HepG2 (cell line): Measurements from ENCODE around the gene CASTOR1. TPM values are rescaled to one million over a fixed set of nuclear protein-coding genes. Genes with fewer than 3 reads are reported as not detected.

Experiments used
- ATAC-seq: fragments of 200-7000 bp; cut with Tn5 transposase; 3 replicates; pipeline ENCODE4 v1.9.1; 2020; ENCODE audit warnings: mild to moderate bottlenecking, moderate library complexity
- Bru-seq: library from RNA; stranded (reverse); fragments of 400-500 nt; gene quantifications from one replicate; lab custom pipeline; 2021; lab: Mats Ljungman, UMichigan
- BruChase-seq, 2 experiments: library from RNA; stranded (reverse); fragments of 400-500 nt; gene quantifications; one replicate each; lab custom pipeline; 2021; lab: Mats Ljungman, UMichigan
- BruUV-seq: library from RNA; stranded (reverse); fragments of 400-500 nt; replicated peaks from 2 replicates; lab custom pipeline; 2021; lab: Mats Ljungman, UMichigan
- CTCF ChIA-PET: fragments of 300-600 bp; formaldehyde crosslinking; extraction: SDS; loops from one replicate; lab custom pipeline; 2021; ENCODE audit warnings: low total read pairs, inconsistent platforms, low intra/inter-chr PET ratio; lab: Yijun Ruan, JAX
- POLR2A ChIA-PET: fragments of 350-600 bp; sonication (Branson Sonifier 250); formaldehyde crosslinking; loops from one replicate; lab custom pipeline; 2020; ENCODE audit warnings: antibody characterized with exemption, inconsistent platforms; lab: Yijun Ruan, JAX
- DNase-seq: peaks from one replicate; pipeline ENCODE4 v3.0.0-alpha.2; 2015; ENCODE audit warnings: low spot score
- FAIRE-seq: peaks from 3 replicates; lab custom pipeline; 2011; peaks lifted over from hg19 to GRCh38; lab: Jason Lieb, UNC
- H2AFZ ChIP-seq: one replicate; pipeline ENCODE4 v1.6.1; 2011; ENCODE audit warnings: low read length, inconsistent platforms
- H3K27ac ChIP-seq: fragments of 300-600 bp; 3 replicates; pipeline ENCODE4 v1.8.0; 2011; ENCODE audit warnings: mixed run types, mild to moderate bottlenecking, mixed read lengths, low read length, inconsistent platforms; ENCODE audit not compliant: insufficient read depth; ENCODE audit errors: extremely low read length
- H3K27me3 ChIP-seq, 2 experiments: fragments of 200-600 bp in 1 of 2; 2 replicates in 1 of 2; 3 replicates in 1 of 2; pipeline versions ENCODE4 v1.6.0 to v1.8.0; 2011; ENCODE audit warnings: low read length in 2 of 2, mild to moderate bottlenecking in 2 of 2, moderate library complexity in 2 of 2, inconsistent platforms in 1 of 2; ENCODE audit not compliant: insufficient read depth in 2 of 2, control insufficient read depth in 1 of 2
- H3K36me3 ChIP-seq, 2 experiments: fragments of 200-600 bp in 1 of 2; replicated peaks in 1 of 2; 2 replicates in 1 of 2; 3 replicates in 1 of 2; pipeline versions ENCODE4 v1.5.1 to v1.8.0; 2011; ENCODE audit warnings: low read length in 2 of 2, inconsistent platforms in 1 of 2; ENCODE audit not compliant: insufficient read depth in 2 of 2, control insufficient read depth in 1 of 2
- H3K4me1 ChIP-seq: 2 replicates; pipeline ENCODE4 v1.5.1; 2012; ENCODE audit warnings: low read length, inconsistent platforms; ENCODE audit not compliant: insufficient read depth
- H3K4me2 ChIP-seq: 2 replicates; pipeline ENCODE4 v1.6.0; 2011; ENCODE audit warnings: low read depth, low read length, inconsistent platforms
- H3K4me3 ChIP-seq, 3 experiments: fragments of 200-600 bp in 1 of 3; sonication (generic), shearing (Covaris generic) in 1 of 3; replicated peaks in 1 of 3; 2 replicates each; pipeline ENCODE4 v1.5.1; 2011 to 2016; ENCODE audit warnings: low read length in 3 of 3, inconsistent platforms in 2 of 3, low read depth in 2 of 3, mild to moderate bottlenecking in 2 of 3, control low read depth in 1 of 3, mixed read lengths in 1 of 3; ENCODE audit not compliant: insufficient read depth in 1 of 3
- H3K79me2 ChIP-seq: one replicate; pipeline ENCODE4 v1.6.1; 2011; ENCODE audit warnings: low read length, inconsistent platforms; ENCODE audit not compliant: insufficient read depth
- H3K9ac ChIP-seq: 2 replicates; pipeline ENCODE4 v1.6.0; 2011; ENCODE audit warnings: mild to moderate bottlenecking, low read depth, low read length, inconsistent platforms; ENCODE audit not compliant: insufficient read depth
- H3K9me3 ChIP-seq: 2 replicates; pipeline ENCODE4 v1.5.1; 2012; ENCODE audit warnings: mild to moderate bottlenecking, low read length
- H4K20me1 ChIP-seq: 2 replicates; pipeline ENCODE4 v1.6.0; 2011; ENCODE audit warnings: inconsistent platforms, mild to moderate bottlenecking, low read length, moderate library complexity; ENCODE audit not compliant: insufficient read depth
- SYNCRIP ChIP-seq: fragments of 200-400 bp; formaldehyde crosslinking; IDR thresholded peaks from 2 replicates; pipeline ENCODE4 v1.6.1; 2018; ENCODE audit warnings: mild to moderate bottlenecking, low read depth, low read length; ENCODE audit not compliant: insufficient read depth
- TMF1 ChIP-seq: sonication (generic); formaldehyde crosslinking; IDR thresholded peaks from 2 replicates; pipeline ENCODE4 v1.8.1; 2022; ENCODE audit warnings: low read depth, missing genetic modification reagents
- ZNF547 ChIP-seq: sonication (generic); formaldehyde crosslinking; IDR thresholded peaks from 2 replicates; pipeline ENCODE4 v1.5.1; 2020; ENCODE audit warnings: mild to moderate bottlenecking, missing genetic modification reagents
- WGBS: methylation state at CpG from one replicate; pipeline ENCODE4 v1.1.6; 2017; ENCODE audit warnings: low lambda C conversion rate; 5-methylcytosine and 5-hydroxymethylcytosine counted together
- in situ Hi-C: cut with HindIII; loops from 2 replicates; pipeline ENCODE4 v1.10.0; 2017; ENCODE audit warnings: low pct_unique_long_range_greater_than_20kb; ENCODE audit not compliant: extremely low pct_ligation_motif_present
- intact Hi-C: fragments of 100-400 bp; cut with micrococcal nuclease; formaldehyde crosslinking; loops from one replicate; pipeline ENCODE4 v1.10.0; 2022; ENCODE audit not compliant: unreplicated experiment
- long read RNA-seq, 2 experiments: library from RNA in 1 of 2; library from polyadenylated mRNA in 1 of 2; stranded (forward) in 1 of 2; unstranded in 1 of 2; transcript quantifications; one replicate each; pipeline ENCODE4 v2.0.0, GENCODE V29; 2019 to 2022
- polyA minus RNA-seq, 3 experiments: library from RNA; depleted of rRNA, polyadenylated mRNA; stranded (reverse); fragments of >200 nt; gene quantifications; 2 replicates each; pipeline ENCODE4 v1.2.3, GENCODE V29; 2011; ENCODE audit warnings: low replicate concordance in 1 of 3
- polyA plus RNA-seq, 8 experiments: library from polyadenylated mRNA; depleted of rRNA in 3 of 8; stranded (reverse) in 7 of 8; unstranded in 1 of 8; fragments of >200 nt; fragmentation: Illumina TruSeq in 4 of 8; extraction: Trizol in 4 of 8; gene quantifications; 2 replicates each; pipeline versions ENCODE4 v1.2.1 to v1.2.3, GENCODE V29; 2011 to 2016; ENCODE audit warnings: low read depth in 4 of 8, missing spikeins in 1 of 8, mixed read lengths in 1 of 8; ENCODE audit not compliant: insufficient read depth in 1 of 8
- total RNA-seq, 5 experiments: library from RNA; depleted of rRNA; stranded (reverse); fragments of >200 nt; fragmentation: Illumina TruSeq; extraction: Trizol; gene quantifications; 2 replicates each; pipeline ENCODE4 v1.2.3, GENCODE V29; 2016; ENCODE audit warnings: low read depth in 1 of 5
- TF ChIP-seq, protein P1 (sequence below): sonication (generic); formaldehyde crosslinking; IDR thresholded peaks from 2 replicates; pipeline ENCODE4 v1.4.0; 2020; ENCODE audit warnings: low read depth, mild to moderate bottlenecking, missing genetic modification reagents
- TF ChIP-seq, protein P2 (sequence below): sonication (generic); formaldehyde crosslinking; IDR thresholded peaks from 2 replicates; pipeline ENCODE4 v1.4.0; 2020; ENCODE audit warnings: missing genetic modification reagents

The CASTOR1 gene
- 1.1 and 2.6 TPM in 2 replicates for total RNA-seq (2016; rRNA removed; fragmentation: Illumina TruSeq; extraction: Trizol)
- 0.81 and 0.88 TPM in 2 replicates for total RNA-seq (2016; cell fraction: cytosol; rRNA removed; fragmentation: Illumina TruSeq; extraction: Trizol; ENCODE audit: low read depth)
- total RNA-seq (2016; cell fraction: insoluble cytoplasmic fraction; rRNA removed; fragmentation: Illumina TruSeq; extraction: Trizol), result 0.70 and 1.2 TPM in 2 replicates
- 2.4 and 2.9 TPM in 2 replicates for total RNA-seq (2016; cell fraction: membrane; rRNA removed; fragmentation: Illumina TruSeq; extraction: Trizol)
- 1.6 and 2.3 TPM in 2 replicates for total RNA-seq (2016; cell fraction: nucleus; rRNA removed; fragmentation: Illumina TruSeq; extraction: Trizol)
- polyA plus RNA-seq (2011; rRNA removed), result 4.4 and 6.2 TPM in 2 replicates
- 2.6 and 3.9 TPM in 2 replicates for polyA plus RNA-seq (2011; cell fraction: cytosol; rRNA removed)
- polyA plus RNA-seq (2011; cell fraction: nucleus; rRNA removed), result 14.3 and 18.8 TPM in 2 replicates
- 2.3 and 2.7 TPM in 2 replicates for polyA plus RNA-seq (2012)
- 0.41 and 0.72 TPM in 2 replicates for polyA plus RNA-seq (2016; cell fraction: cytosol; fragmentation: Illumina TruSeq; extraction: Trizol; ENCODE audit: low read depth)
- 0.73 and 1.3 TPM in 2 replicates for polyA plus RNA-seq (2016; cell fraction: insoluble cytoplasmic fraction; fragmentation: Illumina TruSeq; extraction: Trizol; ENCODE audit: low read depth)
- 0.99 and 1.3 TPM in 2 replicates for polyA plus RNA-seq (2016; cell fraction: membrane; fragmentation: Illumina TruSeq; extraction: Trizol; ENCODE audit: low read depth)
- polyA plus RNA-seq (2016; cell fraction: nucleus; fragmentation: Illumina TruSeq; extraction: Trizol; ENCODE audit: insufficient read depth, low read depth), result 2.4 TPM in 1 of 2 replicates, not detected in the other
- polyA minus RNA-seq (2011; rRNA and poly(A)+ RNA removed; ENCODE audit: low replicate concordance), result 1.4 and 5.7 TPM in 2 replicates
- polyA minus RNA-seq (2011; cell fraction: cytosol; rRNA and poly(A)+ RNA removed), result 0.97 and 1.6 TPM in 2 replicates
- polyA minus RNA-seq (2011; cell fraction: nucleus; rRNA and poly(A)+ RNA removed), result 2.3 and 2.9 TPM in 2 replicates
- Bru-seq, nascent RNA, result percentile 39 among the genes with signal in this experiment
- BruChase-seq, experiment 1, labeled RNA remaining after a 6-hour chase, result percentile 39 among the genes with signal in this experiment
- percentile 25 among the genes with signal in this experiment for BruChase-seq, experiment 2, labeled RNA remaining after a 2-hour chase
- long read RNA-seq, experiment 1, partial matches to known transcripts, result 0 of 3 reads
- long read RNA-seq, experiment 1, other reads (novel, unspliced or antisense), result 2 of 3 reads
- long read RNA-seq, experiment 2, partial matches to known transcripts, result 0 of 2 reads
- long read RNA-seq, experiment 2, other reads (novel, unspliced or antisense), result 0 of 2 reads

DNA sequence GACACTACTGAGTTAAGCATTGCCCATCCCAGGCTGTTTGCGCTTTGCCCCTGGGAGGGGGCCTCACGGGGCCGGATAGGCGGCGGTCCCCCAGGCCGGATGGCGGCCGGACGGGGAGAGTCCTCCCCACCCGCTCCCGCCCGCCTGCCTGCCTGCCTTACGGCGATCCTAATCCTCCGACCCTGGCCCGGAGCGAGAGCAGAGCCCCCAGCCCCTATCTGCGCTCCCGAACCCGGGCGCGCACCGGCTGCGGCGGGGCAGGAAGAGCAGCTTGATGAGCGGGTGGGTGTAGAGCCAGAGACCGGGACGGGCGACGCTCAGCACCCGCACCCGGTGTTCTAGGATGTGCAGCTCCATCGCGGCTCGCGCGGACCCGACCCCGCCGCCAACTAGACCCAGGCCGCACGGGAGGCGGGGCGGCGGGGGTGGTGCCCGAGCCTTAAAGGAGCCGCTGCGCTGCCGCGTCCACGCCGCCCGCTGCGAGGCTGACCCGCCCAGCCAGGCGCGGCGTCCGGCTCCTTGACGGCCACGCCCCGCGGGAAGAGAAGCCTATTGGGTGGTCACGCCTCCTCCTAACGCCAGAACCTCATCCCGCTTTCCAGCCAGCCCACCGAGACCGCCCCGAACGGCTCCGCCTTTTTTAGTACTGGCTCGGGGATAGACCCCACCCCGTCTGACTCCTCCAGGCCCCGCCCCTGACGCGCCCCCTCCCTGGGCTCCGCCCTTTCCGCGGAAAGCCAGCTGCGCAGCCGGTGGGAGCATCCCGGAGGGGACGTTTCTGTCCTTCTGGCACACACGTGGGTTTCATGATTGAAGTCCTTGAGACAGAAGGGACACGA is at the start of gene CASTOR1:
Gene CASTOR1 (minus strand): TSS at position 365 of the 839 bp plus-strand sequence. CDS start 8 bp downstream, at position 357.
- POLR2A ChIA-PET, result interaction anchor here (0.5 to 4.0 kb wide), 8 partner anchors 38 to 318 kb away, joined by 3 to 28 read pairs (median 4); partner anchors contain the start of genes CCDC157, RNF215, SF3A1 and TBC1D10A
- 2% methylated on average over 24 of the region's 85 CpGs for WGBS
- Histone ChIP-seq H3K36me3 (peaks cover 6 to 8% of the 10 kb centered on the region in 2 experiments; a peak in 2 of 5 replicates), H3K9me3 (no peaks in the 10 kb centered on the region), H2AFZ (no peak within 1 kb of the TSS), H3K79me2 (no peaks in the 10 kb centered on the region), H3K27me3 (no peaks in the 10 kb centered on the region; a peak in 1 of 5 replicates), H3K4me2 (peak within 1 kb of the TSS; percentile 96), H3K4me1 (peaks cover 29% of the 10 kb centered on the region), H3K4me3 (peak within 1 kb of the TSS; percentile 68 to 80 (median 72)), H3K27ac (no peak within 1 kb of the TSS), H4K20me1 (no peaks in the 10 kb centered on the region), H3K9ac (peak within 1 kb of the TSS; percentile 55)
- in situ Hi-C loops, result loop anchor here (5.0 kb wide), 1 partner anchor 98 kb away; the partner anchor contains the start of gene RNF215
- intact Hi-C loops, result loop anchor here (2.0 kb wide), 1 partner anchor 37 kb away; the partner anchor contains the start of gene TBC1D10A
- CTCF ChIA-PET, result interaction anchor here (2.5 kb wide), 1 partner anchor 98 kb away, joined by 26 read pairs; the partner anchor contains the start of gene RNF215
- DNase-seq, result peak; percentile 94
- BruUV-seq, result TSS peak; percentile 45
- peak; percentile 78 for ATAC-seq
- FAIRE-seq, result peak; percentile 63
- TF ChIP-seq ZNF547 (CRISPR knock-in tag) (0 out of 2 replicates have a peak, but pooled peaks have one; percentile 30), TMF1 (CRISPR knock-in tag) (no peak), SYNCRIP (no peak)
- TF ChIP-seq, protein P1, sequence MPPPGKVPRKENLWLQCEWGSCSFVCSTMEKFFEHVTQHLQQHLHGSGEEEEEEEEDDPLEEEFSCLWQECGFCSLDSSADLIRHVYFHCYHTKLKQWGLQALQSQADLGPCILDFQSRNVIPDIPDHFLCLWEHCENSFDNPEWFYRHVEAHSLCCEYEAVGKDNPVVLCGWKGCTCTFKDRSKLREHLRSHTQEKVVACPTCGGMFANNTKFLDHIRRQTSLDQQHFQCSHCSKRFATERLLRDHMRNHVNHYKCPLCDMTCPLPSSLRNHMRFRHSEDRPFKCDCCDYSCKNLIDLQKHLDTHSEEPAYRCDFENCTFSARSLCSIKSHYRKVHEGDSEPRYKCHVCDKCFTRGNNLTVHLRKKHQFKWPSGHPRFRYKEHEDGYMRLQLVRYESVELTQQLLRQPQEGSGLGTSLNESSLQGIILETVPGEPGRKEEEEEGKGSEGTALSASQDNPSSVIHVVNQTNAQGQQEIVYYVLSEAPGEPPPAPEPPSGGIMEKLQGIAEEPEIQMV (CRISPR knock-in tag), result no peak
- TF ChIP-seq, protein P2, sequence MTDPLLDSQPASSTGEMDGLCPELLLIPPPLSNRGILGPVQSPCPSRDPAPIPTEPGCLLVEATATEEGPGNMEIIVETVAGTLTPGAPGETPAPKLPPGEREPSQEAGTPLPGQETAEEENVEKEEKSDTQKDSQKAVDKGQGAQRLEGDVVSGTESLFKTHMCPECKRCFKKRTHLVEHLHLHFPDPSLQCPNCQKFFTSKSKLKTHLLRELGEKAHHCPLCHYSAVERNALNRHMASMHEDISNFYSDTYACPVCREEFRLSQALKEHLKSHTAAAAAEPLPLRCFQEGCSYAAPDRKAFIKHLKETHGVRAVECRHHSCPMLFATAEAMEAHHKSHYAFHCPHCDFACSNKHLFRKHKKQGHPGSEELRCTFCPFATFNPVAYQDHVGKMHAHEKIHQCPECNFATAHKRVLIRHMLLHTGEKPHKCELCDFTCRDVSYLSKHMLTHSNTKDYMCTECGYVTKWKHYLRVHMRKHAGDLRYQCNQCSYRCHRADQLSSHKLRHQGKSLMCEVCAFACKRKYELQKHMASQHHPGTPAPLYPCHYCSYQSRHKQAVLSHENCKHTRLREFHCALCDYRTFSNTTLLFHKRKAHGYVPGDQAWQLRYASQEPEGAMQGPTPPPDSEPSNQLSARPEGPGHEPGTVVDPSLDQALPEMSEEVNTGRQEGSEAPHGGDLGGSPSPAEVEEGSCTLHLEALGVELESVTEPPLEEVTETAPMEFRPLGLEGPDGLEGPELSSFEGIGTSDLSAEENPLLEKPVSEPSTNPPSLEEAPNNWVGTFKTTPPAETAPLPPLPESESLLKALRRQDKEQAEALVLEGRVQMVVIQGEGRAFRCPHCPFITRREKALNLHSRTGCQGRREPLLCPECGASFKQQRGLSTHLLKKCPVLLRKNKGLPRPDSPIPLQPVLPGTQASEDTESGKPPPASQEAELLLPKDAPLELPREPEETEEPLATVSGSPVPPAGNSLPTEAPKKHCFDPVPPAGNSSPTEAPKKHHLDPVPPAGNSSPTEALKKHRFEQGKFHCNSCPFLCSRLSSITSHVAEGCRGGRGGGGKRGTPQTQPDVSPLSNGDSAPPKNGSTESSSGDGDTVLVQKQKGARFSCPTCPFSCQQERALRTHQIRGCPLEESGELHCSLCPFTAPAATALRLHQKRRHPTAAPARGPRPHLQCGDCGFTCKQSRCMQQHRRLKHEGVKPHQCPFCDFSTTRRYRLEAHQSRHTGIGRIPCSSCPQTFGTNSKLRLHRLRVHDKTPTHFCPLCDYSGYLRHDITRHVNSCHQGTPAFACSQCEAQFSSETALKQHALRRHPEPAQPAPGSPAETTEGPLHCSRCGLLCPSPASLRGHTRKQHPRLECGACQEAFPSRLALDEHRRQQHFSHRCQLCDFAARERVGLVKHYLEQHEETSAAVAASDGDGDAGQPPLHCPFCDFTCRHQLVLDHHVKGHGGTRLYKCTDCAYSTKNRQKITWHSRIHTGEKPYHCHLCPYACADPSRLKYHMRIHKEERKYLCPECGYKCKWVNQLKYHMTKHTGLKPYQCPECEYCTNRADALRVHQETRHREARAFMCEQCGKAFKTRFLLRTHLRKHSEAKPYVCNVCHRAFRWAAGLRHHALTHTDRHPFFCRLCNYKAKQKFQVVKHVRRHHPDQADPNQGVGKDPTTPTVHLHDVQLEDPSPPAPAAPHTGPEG (CRISPR knock-in tag), result peak; percentile 68; the same call in 1 of the 2 replicates
